Aorta (tissue), 5 donors: ENCODE results near the gene NOTCH4. TPM values are rescaled to one million over a fixed set of nuclear protein-coding genes. Genes with fewer than 3 reads are reported as not detected.

Source experiments
- ATAC-seq: fragments of 200-7000 bp; cut with Tn5 transposase; one replicate; pipeline ENCODE4 v1.9.1; 2022; ENCODE audit warnings: moderate library complexity; ENCODE audit not compliant: low FRiP score
- DNase-seq, 2 donors: peaks; one replicate each; pipeline ENCODE4 v3.0.0-alpha.2; 2020
- H3K27ac ChIP-seq, 2 donors: one replicate each; pipeline ENCODE4 v1.5.1; 2013; ENCODE audit warnings: low read length in 2 of 2, mild to moderate bottlenecking in 2 of 2, moderate library complexity in 2 of 2, control low read depth in 1 of 2, inconsistent platforms in 1 of 2, low read depth in 1 of 2
- H3K27me3 ChIP-seq, 2 donors: one replicate each; pipeline ENCODE4 v1.6.1; 2013; ENCODE audit warnings: control low read depth in 1 of 2, low read length in 1 of 2, mild to moderate bottlenecking in 1 of 2, moderate library complexity in 1 of 2; ENCODE audit not compliant: insufficient read depth in 2 of 2, control insufficient read depth in 1 of 2
- H3K36me3 ChIP-seq, 2 donors: one replicate each; pipeline ENCODE4 v1.6.1; 2013; ENCODE audit warnings: control low read depth in 1 of 2, low read length in 1 of 2, mild to moderate bottlenecking in 1 of 2; ENCODE audit not compliant: insufficient read depth in 2 of 2, control insufficient read depth in 1 of 2
- H3K4me1 ChIP-seq, 2 donors: one replicate each; pipeline ENCODE4 v1.6.1; 2013; ENCODE audit warnings: low read length in 2 of 2, control low read depth in 1 of 2, mild to moderate bottlenecking in 1 of 2, moderate library complexity in 1 of 2; ENCODE audit not compliant: insufficient read depth in 2 of 2, control insufficient read depth in 1 of 2
- H3K4me3 ChIP-seq, 2 donors: one replicate each; pipeline ENCODE4 v1.5.1; 2013; ENCODE audit warnings: low read length in 2 of 2, control low read depth in 1 of 2, mild to moderate bottlenecking in 1 of 2
- H3K9me3 ChIP-seq: one replicate; pipeline ENCODE4 v1.6.1; 2013; ENCODE audit warnings: mild to moderate bottlenecking, low read length; ENCODE audit not compliant: control insufficient read depth
- WGBS, 2 donors: extraction: QIAGEN DNeasy Blood & Tissue Kit; methylation state at CpG; one replicate each; pipeline ENCODE4 v1.1.7; 2013; 5-methylcytosine and 5-hydroxymethylcytosine counted together
- intact Hi-C, 2 donors: fragments of 100-400 bp; cut with DNase I; formaldehyde crosslinking; loops; one replicate each; pipeline versions ENCODE4 v1.14.2 to v1.15.0; 2022
- polyA plus RNA-seq, 2 donors: library from polyadenylated mRNA; stranded (reverse); fragments of 200-250 nt; gene quantifications; one replicate each; pipeline ENCODE4 v1.2.3, GENCODE V29; 2013
- total RNA-seq, 2 donors: library from RNA; stranded (reverse); fragmentation: NEBNext Ultra II Directional; extraction: Animal tissue kit (Norgen Biotek cat#: 25700); gene quantifications; one replicate each; pipeline ENCODE4 v1.2.1, GENCODE V29; 2021
- donor health status: healthy with polysubstance abuse.
- donor health status: Bipolar disorder and iron deficiency.
- donor health status: DM: no; HTN: no; CAD: no.
- donor health status: DM: no; HTN: no; CAD: no.
- donor health status: DM: yes; HTN: yes; CAD: no.

NOTCH4 gene
- total and polyA plus RNA-seq, 4 donors = 4.0 to 64.4 (median 21.3) TPM

DNA sequence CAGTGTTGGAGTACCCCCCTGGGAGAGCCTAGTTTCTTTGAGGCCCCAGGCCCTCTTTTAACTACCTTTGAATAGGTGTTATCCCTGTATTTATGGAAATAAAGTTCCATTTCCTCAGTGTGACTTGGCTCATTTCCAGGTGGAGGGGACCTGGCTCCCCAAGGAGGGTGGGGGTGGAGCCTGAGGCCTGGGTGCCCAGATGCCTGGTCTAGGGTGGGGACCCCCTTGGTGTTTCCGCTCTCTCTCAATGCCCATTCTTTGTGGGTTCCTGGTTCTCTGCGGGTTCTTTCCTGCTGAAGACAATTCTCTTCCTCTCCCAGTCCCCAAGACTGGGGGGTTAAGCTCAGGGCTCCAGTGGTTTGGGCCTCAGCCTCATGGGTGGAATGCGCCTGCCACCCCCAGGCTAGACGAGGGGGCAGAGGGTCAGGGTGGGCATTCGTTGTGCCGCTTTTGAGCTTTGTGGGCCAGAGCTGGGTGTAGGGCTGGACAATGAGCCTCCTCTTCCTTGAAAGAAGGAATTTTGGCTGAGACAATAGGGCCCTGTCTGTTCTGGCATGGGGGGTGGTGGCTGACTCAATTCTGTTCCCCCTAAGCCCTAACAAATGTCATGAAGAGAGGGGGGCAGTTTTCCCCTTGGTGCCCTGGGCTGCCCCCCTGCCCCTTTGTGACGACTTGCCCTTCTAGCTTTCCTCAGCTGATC is 60.2 kb downstream of the NOTCH4 start:
- Histone ChIP-seq H3K27ac (no peak overlapping the region), H3K36me3 (peaks cover 0 to 4% of the 10 kb centered on the region in 2 donors)

DNA sequence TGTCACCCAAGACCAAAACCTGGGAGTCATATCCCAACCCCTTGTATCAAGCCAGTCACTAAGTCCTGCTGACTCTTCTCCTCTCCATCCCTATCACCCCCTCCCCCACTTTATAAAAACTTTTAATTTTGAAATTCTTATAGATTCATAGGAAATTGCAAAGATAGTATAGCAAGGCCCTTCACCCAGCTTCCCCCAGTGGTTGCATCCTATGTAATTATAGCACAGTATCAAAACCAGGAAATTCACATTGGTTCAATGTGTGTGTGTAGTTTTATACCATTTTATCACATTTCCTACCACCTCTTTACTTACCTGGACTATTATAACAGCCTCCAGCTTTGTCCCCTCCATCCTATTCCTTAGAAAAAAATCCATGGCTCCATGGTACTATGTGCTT is 65.8 kb downstream of the NOTCH4 start:
- H3K9me3 ChIP-seq = no peaks in the 10 kb centered on the region
- DNase-seq = no peak
- intact Hi-C loops = no loop called here
- ATAC-seq = no peak
- H3K27me3 ChIP-seq = no peaks in the 10 kb centered on the region
- H3K4me3 ChIP-seq = no peak overlapping the region
- peaks cover 0 to 7% of the 10 kb centered on the region in 2 donors for H3K36me3 ChIP-seq
- no peak overlapping the region for H3K27ac ChIP-seq
- peaks cover 0 to 3% of the 10 kb centered on the region in 2 donors for H3K4me1 ChIP-seq

More for the DNA sequence above, 60.2 kb downstream of the NOTCH4 start:
- DNase-seq (peak; percentile 17 to 35), ATAC-seq (no peak)
- Histone ChIP-seq H3K4me1 (no peaks in the 10 kb centered on the region), H3K9me3 (no peaks in the 10 kb centered on the region), H3K27me3 (no peaks in the 10 kb centered on the region), H3K4me3 (no peak overlapping the region)
- 81 to 84% methylated on average over 7 of the region's 7 CpGs for WGBS, 2 donors
- intact Hi-C loops = no loop called here

GRCh38 chr6:32156891-32157290 is 67.0 kb downstream of the NOTCH4 start:
- 84 to 89% methylated on average over 9 of the region's 9 CpGs for WGBS, 2 donors

DNA sequence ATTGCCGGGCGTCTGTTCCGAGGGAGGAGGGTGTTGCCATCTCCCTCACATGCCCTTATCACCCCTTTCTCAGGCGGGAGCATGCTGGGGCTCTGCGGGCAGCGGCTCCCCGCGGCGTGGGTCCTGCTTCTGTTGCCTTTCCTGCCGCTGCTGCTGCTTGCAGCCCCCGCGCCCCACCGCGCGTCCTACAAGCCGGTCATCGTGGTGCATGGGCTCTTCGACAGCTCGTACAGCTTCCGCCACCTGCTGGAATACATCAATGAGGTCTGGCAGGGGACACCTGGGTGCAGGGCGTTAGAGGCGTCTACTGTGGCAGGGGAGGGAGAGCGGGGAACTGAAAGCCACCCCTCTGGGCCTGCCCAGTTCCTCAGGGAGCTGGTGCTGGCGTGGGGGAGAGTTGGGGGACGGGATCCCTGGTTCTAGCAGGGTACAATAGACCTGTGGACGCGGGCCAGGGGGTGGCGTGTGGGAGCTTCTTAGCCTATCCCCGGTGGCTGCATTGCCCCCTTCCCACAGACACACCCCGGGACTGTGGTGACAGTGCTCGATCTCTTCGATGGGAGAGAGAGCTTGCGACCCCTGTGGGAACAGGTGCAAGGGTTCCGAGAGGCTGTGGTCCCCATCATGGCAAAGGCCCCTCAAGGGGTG is 69.2 kb downstream of the NOTCH4 start:
- peak overlapping the region; percentile 17 to 78 for H3K27ac ChIP-seq
- peaks cover 0 to 5% of the 10 kb centered on the region in 2 donors for H3K36me3 ChIP-seq
- H3K27me3 ChIP-seq = no peaks in the 10 kb centered on the region
- peak overlapping the region; percentile 24 to 64 for H3K4me3 ChIP-seq
- peak; percentile 75 for ATAC-seq
- no peaks in the 10 kb centered on the region for H3K9me3 ChIP-seq
- 4 to 7% methylated on average over 33 to 34 of the region's 34 CpGs for WGBS, 2 donors
- DNase-seq = peak; percentile 80 to 85
- H3K4me1 ChIP-seq = peaks cover 0 to 3% of the 10 kb centered on the region in 2 donors
- intact Hi-C loops = loop anchor here (1.0 to 2.0 kb wide), 4 partner anchors 22 to 36 kb away; partner anchors contain the start of genes AGPAT1 (in 1 of the 2) and FKBPL (in 1 of the 2)

More at GRCh38 chr6:32156891-32157290, 67.0 kb downstream of the NOTCH4 start:
- DNase-seq (peak in 1 of 2 donors; percentile 3), ATAC-seq (no peak)
- Histone ChIP-seq H3K36me3 (peaks cover 0 to 5% of the 10 kb centered on the region in 2 donors), H3K27me3 (no peaks in the 10 kb centered on the region), H3K9me3 (no peaks in the 10 kb centered on the region), H3K4me1 (peaks cover 0 to 3% of the 10 kb centered on the region in 2 donors), H3K27ac (no peak overlapping the region), H3K4me3 (no peak overlapping the region)
- intact Hi-C loops = no loop called here

- peak; percentile 93 for ATAC-seq
- intact Hi-C loops = loop anchor here (1.0 to 2.0 kb wide), 4 partner anchors 23 to 35 kb away; partner anchors contain the start of genes AGPAT1 (in 1 of the 2) and FKBPL (in 1 of the 2)
- Histone ChIP-seq H3K27me3 (no peaks in the 10 kb centered on the region), H3K9me3 (no peaks in the 10 kb centered on the region), H3K36me3 (peaks cover 0 to 5% of the 10 kb centered on the region in 2 donors), H3K4me1 (peaks cover 0 to 3% of the 10 kb centered on the region in 2 donors), H3K27ac (peak within 1 kb of the TSS; percentile 49 to 87), H3K4me3 (peak within 1 kb of the TSS; percentile 64 to 73)
- peak; percentile 95 to 96 for DNase-seq
- WGBS, 2 donors = 0% methylated on average over 52 of the region's 52 CpGs
These were observed 70.0 kb downstream of the NOTCH4 start, which contains the start of gene PPT2 for GRCh38 chr6:32153564-32154513. Gene PPT2, plus strand, starts transcription at chr6:32154141. Its CDS starts 454 bp downstream, at chr6:32154595.

GRCh38 chr6:32152769-32153563 is 70.9 kb downstream of the NOTCH4 start:
- 6 to 9% methylated on average over 35 of the region's 35 CpGs for WGBS, 2 donors
- peak; percentile 69 to 83 for DNase-seq

GRCh38 chr6:32151863-32152768 is 71.8 kb downstream of the NOTCH4 start, which contains the start of gene PRRT1:
Gene PRRT1, minus strand, starts transcription at chr6:32151939. Its CDS starts 112 bp downstream, at chr6:32151827.
- peak in 1 of 2 donors; percentile 49 for DNase-seq
- peaks cover 0 to 3% of the 10 kb centered on the region in 2 donors for H3K4me1 ChIP-seq
- intact Hi-C loops = no loop called here

More at GRCh38 chr6:32152769-32153563, 70.9 kb downstream of the NOTCH4 start:
- peak overlapping the region; percentile 49 to 87 for H3K27ac ChIP-seq
- peak overlapping the region; percentile 61 to 73 for H3K4me3 ChIP-seq
- no peaks in the 10 kb centered on the region for H3K27me3 ChIP-seq
- H3K4me1 ChIP-seq = peaks cover 0 to 3% of the 10 kb centered on the region in 2 donors
- ATAC-seq = peak; percentile 60
- intact Hi-C loops = no loop called here
- H3K9me3 ChIP-seq = no peaks in the 10 kb centered on the region
- peaks cover 0 to 3% of the 10 kb centered on the region in 2 donors for H3K36me3 ChIP-seq

More at GRCh38 chr6:32151863-32152768, 71.8 kb downstream of the NOTCH4 start, which contains the start of gene PRRT1:
- H3K4me3 ChIP-seq = peak within 1 kb of the TSS; percentile 61 to 83
- ATAC-seq = no peak
- peak within 1 kb of the TSS in 1 of 2 donors; percentile 18 for H3K27ac ChIP-seq
- H3K27me3 ChIP-seq = no peaks in the 10 kb centered on the region
- H3K36me3 ChIP-seq = no peaks in the 10 kb centered on the region
- H3K9me3 ChIP-seq = no peaks in the 10 kb centered on the region
- 6 to 7% methylated on average over 12 to 20 of the region's 24 CpGs for WGBS, 2 donors
